Heart right ventricle (tissue), 16 donors: ENCODE results near the gene NMRK2. TPM values are rescaled to one million over a fixed set of nuclear protein-coding genes. Genes with fewer than 3 reads are reported as not detected.

Source experiments
- ATAC-seq, 8 donors: fragments of 200-7000 bp; cut with Tn5 transposase; one replicate each; pipeline ENCODE4 v1.9.1; 2020; ENCODE audit warnings: mild to moderate bottlenecking in 8 of 8, moderate library complexity in 8 of 8, moderate number of reproducible peaks in 1 of 8
- DNase-seq, 2 donors: peaks; one replicate each; pipeline ENCODE4 v3.0.0-alpha.2; 2020
- H3K27ac ChIP-seq, 10 donors: fragments of 200-600 bp; sonication (generic) in 2 of 10; one replicate each; pipeline versions ENCODE4 v1.5.0 to v1.8.0; 2020 to 2022; ENCODE audit warnings: mild to moderate bottlenecking in 3 of 10
- H3K27me3 ChIP-seq, 7 donors: fragments of 200-600 bp; one replicate each; pipeline ENCODE4 v1.8.0; 2021 to 2022; ENCODE audit warnings: mild to moderate bottlenecking in 2 of 7
- H3K36me3 ChIP-seq, 9 donors: fragments of 200-600 bp; sonication (generic) in 1 of 9; one replicate each; pipeline versions ENCODE4 v1.5.0 to v1.8.0; 2020 to 2022; ENCODE audit warnings: mild to moderate bottlenecking in 2 of 9
- H3K4me1 ChIP-seq, 9 donors: fragments of 200-600 bp; sonication (generic) in 1 of 9; one replicate each; pipeline versions ENCODE4 v1.5.0 to v1.8.0; 2020 to 2022; ENCODE audit warnings: mild to moderate bottlenecking in 4 of 9
- H3K4me3 ChIP-seq, 10 donors: fragments of 200-600 bp; sonication (generic) in 2 of 10; one replicate each; pipeline versions ENCODE4 v1.5.0 to v1.8.0; 2020 to 2022; ENCODE audit warnings: mild to moderate bottlenecking in 7 of 10, moderate library complexity in 2 of 10
- H3K9me3 ChIP-seq, 11 donors: fragments of 200-600 bp in 10 of 11; sonication (generic) in 2 of 11; one replicate each; pipeline versions ENCODE4 v1.5.0 to v1.8.0; 2013 to 2022; ENCODE audit warnings: mild to moderate bottlenecking in 2 of 11, control low read depth in 1 of 11, moderate library complexity in 1 of 11
- WGBS, 2 donors: extraction: QIAGEN DNeasy Blood & Tissue Kit; methylation state at CpG; one replicate each; pipeline ENCODE4 v1.1.7; 2013; ENCODE audit warnings: inconsistent platforms in 1 of 2; 5-methylcytosine and 5-hydroxymethylcytosine counted together
- intact Hi-C, 10 donors: fragments of 100-400 bp; cut with DNase I; formaldehyde crosslinking; loops; one replicate each; pipeline versions ENCODE4 v1.11.1 to v1.14.2; 2022
- polyA plus RNA-seq, 2 donors: library from polyadenylated mRNA; stranded (reverse); fragments of 200-250 nt; gene quantifications; one replicate each; pipeline ENCODE4 v1.2.3, GENCODE V29; 2013
- total RNA-seq, 10 donors: library from RNA; stranded (reverse); fragmentation: NEBNext Ultra II Directional in 3 of 10; extraction: Animal tissue kit (Norgen Biotek cat#: 25700) in 3 of 10; gene quantifications; one replicate each; pipeline versions ENCODE4 v1.2.1 to v1.2.4, GENCODE V29; 2021 to 2023
- TF ChIP-seq, protein P1 (sequence below), 9 donors: fragments of 200-600 bp; sonication (generic) in 2 of 9; IDR thresholded peaks; one replicate each; pipeline versions ENCODE4 v1.5.0 to v1.8.0; 2021 to 2022; ENCODE audit warnings: antibody characterized with exemption in 9 of 9, mild to moderate bottlenecking in 5 of 9, moderate library complexity in 1 of 9
- donor health status: Arrhythmogenic right ventricular cardiomyopathy.
- donor health status: ischemic (EF 13 %, LVEDD 7.1; RV severe dilation, severe dysfunction).
- donor health status: healthy with polysubstance abuse.
- donor health status: DM: no; HTN: yes; CAD: no.
- donor health status: DM: no; HTN: no; CAD: no.
- donor health status: ischemic (EF 25% LVEDD 6.9; RV normal size, moderate dysfunction).
- donor health status: ischemic (EF 25% LVEDD 5.7; RV mildly dilated, moderate dysfunction).
- donor health status: healthy.
- donor health status: DM: yes; HTN: yes; CAD: no.
- donor health status: Ischemic cardiomyopathy.
- donor health status: ischemic (EF 35%, LVEDD 5.7; RV mildly dilated, moderate dysfunction).
- donor health status: nonischemic (EF 11% LVEDD 7.7; RV severe dilation, severe dysfunction).
- donor health status: DM: yes; HTN: yes; CAD: no.
- donor health status: PGD.
- donor health status: ischemic (EF 29% LVEDD 5.4; RV normal size, mild dysfunction).
- donor health status: nonischemic (EF 23%, LVEDD 6.1; RV moderate dilation, normal function).

The NMRK2 gene
- total and polyA plus RNA-seq, 12 donors: 241 to 2,570 (median 741) TPM

DNA sequence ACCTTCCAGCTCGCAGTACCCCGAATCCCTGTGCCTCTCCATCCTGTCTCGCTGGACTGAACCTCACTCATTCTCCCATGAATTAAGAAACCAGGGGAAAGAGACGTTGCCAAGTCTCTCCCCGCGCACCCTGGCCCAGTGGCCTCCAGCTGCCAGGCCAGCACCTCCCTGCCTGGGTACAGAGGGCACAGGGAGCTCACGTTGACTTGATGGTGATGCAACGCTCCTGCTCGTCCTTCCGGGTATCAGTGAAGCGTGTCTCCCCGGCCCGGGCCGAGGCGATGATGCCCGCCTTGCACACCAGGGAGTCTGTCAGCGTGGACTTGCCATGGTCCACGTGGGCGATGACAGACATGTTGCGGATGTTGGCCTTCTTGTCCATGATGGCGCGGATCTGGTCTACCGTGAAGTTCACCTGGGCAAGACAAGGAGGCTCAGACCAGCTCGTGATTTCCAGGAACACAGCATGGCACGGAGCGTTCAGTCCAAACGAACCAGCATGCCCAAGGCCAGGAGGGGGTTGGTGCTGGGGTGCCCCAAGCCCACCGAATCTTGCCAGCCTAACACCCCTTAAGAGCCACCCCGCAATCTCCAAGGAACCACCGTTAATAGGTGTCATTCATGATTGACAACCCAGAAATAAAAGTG lies 51.2 kb downstream of the NMRK2 start:
- no peaks in the 10 kb centered on the region for H3K9me3 ChIP-seq
- H3K27me3 ChIP-seq: no peaks in the 10 kb centered on the region
- ATAC-seq (peak in 2 of 8 donors; percentile 11 to 19), DNase-seq (no peak)
- H3K4me3 ChIP-seq: peak overlapping the region; percentile 85 to 100 (median 94)
- H3K27ac ChIP-seq: peak overlapping the region in 9 of 10 donors; percentile 89 to 100 (median 96)
- TF ChIP-seq, protein P1, sequence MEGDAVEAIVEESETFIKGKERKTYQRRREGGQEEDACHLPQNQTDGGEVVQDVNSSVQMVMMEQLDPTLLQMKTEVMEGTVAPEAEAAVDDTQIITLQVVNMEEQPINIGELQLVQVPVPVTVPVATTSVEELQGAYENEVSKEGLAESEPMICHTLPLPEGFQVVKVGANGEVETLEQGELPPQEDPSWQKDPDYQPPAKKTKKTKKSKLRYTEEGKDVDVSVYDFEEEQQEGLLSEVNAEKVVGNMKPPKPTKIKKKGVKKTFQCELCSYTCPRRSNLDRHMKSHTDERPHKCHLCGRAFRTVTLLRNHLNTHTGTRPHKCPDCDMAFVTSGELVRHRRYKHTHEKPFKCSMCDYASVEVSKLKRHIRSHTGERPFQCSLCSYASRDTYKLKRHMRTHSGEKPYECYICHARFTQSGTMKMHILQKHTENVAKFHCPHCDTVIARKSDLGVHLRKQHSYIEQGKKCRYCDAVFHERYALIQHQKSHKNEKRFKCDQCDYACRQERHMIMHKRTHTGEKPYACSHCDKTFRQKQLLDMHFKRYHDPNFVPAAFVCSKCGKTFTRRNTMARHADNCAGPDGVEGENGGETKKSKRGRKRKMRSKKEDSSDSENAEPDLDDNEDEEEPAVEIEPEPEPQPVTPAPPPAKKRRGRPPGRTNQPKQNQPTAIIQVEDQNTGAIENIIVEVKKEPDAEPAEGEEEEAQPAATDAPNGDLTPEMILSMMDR (IDR thresholded peaks at IDR 0.05): no peak
- 17 to 18% methylated on average over 30 of the region's 30 CpGs for WGBS, 2 donors
- H3K36me3 ChIP-seq: peaks cover 34 to 54% (median 51%) of the 10 kb centered on the region in 9 donors
- intact Hi-C loops: loop anchor here in 7 of 10 donors (2.0 to 10.0 kb wide), 3 partner anchors 13 to 221 kb away; partner anchors contain the start of gene DAPK3 (in 3 of the 7)
- peaks cover 6 to 64% (median 45%) of the 10 kb centered on the region in 9 donors for H3K4me1 ChIP-seq

DNA sequence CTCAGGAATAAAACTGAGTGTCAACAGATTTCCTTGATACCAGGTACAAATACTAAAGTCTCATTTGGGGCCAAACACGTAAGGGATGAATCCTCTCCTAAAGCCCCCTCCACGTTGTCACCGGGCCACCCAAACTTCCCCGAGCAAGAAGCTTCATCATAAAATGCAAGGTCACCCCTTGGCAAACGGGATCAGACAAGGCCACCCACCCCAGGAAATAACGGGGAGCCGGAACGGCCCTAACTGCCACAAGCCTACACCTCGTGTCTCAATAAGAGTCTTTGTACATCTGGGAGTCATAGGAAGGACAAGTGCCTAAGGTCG lies 51.7 kb downstream of the NMRK2 start:
- peak overlapping the region; percentile 85 to 100 (median 94) for H3K4me3 ChIP-seq
- no peaks in the 10 kb centered on the region for H3K27me3 ChIP-seq
- peaks cover 6 to 64% (median 45%) of the 10 kb centered on the region in 9 donors for H3K4me1 ChIP-seq
- DNase-seq (no peak), ATAC-seq (peak in 3 of 8 donors; percentile 1 to 17 (median 7))
- peaks cover 30 to 49% (median 46%) of the 10 kb centered on the region in 9 donors for H3K36me3 ChIP-seq
- 0% methylated on average over 10 of the region's 10 CpGs for WGBS, 2 donors
- no peaks in the 10 kb centered on the region for H3K9me3 ChIP-seq
- TF ChIP-seq, protein P1 (IDR thresholded peaks at IDR 0.05): no peak
- intact Hi-C loops: loop anchor here in 7 of 10 donors (2.0 to 10.0 kb wide), 3 partner anchors 14 to 220 kb away; partner anchors contain the start of gene DAPK3 (in 3 of the 7)
- peak overlapping the region; percentile 88 to 100 (median 96) for H3K27ac ChIP-seq

DNA sequence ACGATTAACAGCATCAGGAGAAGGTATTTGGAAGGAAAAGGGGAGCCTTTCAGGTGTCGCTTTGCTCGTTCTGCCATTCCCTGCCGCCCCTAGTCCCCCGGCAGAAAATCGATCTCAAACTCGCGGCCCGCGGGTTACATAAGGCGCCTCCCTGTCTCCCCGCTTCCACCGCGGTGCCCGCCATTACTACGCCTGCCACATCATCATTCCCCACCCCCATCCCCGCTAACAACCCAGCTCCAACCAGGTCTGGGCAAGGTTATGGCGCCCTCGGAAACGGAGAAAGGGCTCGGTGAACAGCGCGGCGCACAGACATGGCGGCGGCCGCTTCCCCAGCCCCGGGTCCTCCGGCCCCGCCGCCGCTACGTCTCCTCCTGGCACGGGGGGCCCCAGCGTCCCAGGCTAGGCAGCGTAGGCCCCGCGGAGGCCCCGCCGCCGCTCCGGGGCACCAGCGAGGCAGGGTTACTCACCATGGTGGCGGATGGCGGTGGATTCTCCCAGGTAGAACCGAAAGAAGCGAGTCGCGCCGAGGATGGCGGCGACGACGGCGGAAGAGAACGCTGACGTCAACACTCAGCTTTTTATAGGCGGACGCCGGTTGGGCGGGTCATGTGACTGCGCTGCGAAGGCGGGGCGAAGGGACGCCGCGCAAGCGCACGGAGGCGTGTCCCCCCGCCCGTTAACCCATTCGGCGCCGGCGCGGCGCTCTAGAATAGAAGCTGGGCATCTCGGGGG lies 52.2 kb downstream of the NMRK2 start, which contains the start of gene EEF2:
EEF2 (minus strand) TSS at position 556 of the 735 bp plus-strand sequence; CDS start at position 473, 83 bp downstream.
- H3K27ac ChIP-seq: peak within 1 kb of the TSS; percentile 88 to 100 (median 96)
- DNase-seq (peak; percentile 91), ATAC-seq (peak; percentile 56 to 85 (median 78))
- WGBS, 2 donors: 0 to 1% methylated on average over 80 of the region's 80 CpGs
- peak within 1 kb of the TSS; percentile 85 to 100 (median 94) for H3K4me3 ChIP-seq
- TF ChIP-seq, protein P1 (IDR thresholded peaks at IDR 0.05): no peak
- peaks cover 25 to 44% (median 41%) of the 10 kb centered on the region in 9 donors for H3K36me3 ChIP-seq
- intact Hi-C loops: loop anchor here in 9 of 10 donors (2.0 to 10.0 kb wide), 9 partner anchors 14 to 223 kb away; partner anchors contain the start of genes DAPK3 (in 3 of the 9), ANKRD24 (in 1 of the 9), APBA3 (in 1 of the 9) and MAP2K2 (in 1 of the 9)
- peaks cover 6 to 62% (median 45%) of the 10 kb centered on the region in 9 donors for H3K4me1 ChIP-seq
- H3K9me3 ChIP-seq: no peaks in the 10 kb centered on the region
- no peaks in the 10 kb centered on the region for H3K27me3 ChIP-seq
